ENCODE measurements around the gene NANOGP8.

NANOGP8 gene

GRCh38 chr15:35095941-35096340, 10.8 kb upstream of the NANOGP8 start:
- no peak overlapping the region for H3K4me3 ChIP-seq (IDR thresholded peaks at IDR 0.05; ENCODE audit: insufficient read depth, low read depth, low read length)
- no peak overlapping the region for H3K4me2 ChIP-seq
- H3K79me2 ChIP-seq (ENCODE audit: insufficient read depth, low read depth) = no peaks in the 10 kb centered on the region
- H3K36me3 ChIP-seq (ENCODE audit: insufficient read depth) = no peaks in the 10 kb centered on the region
- H3K9ac ChIP-seq = no peak overlapping the region
- H3K27ac ChIP-seq = no peak overlapping the region
- H3K4me1 ChIP-seq (ENCODE audit: low read depth, poor library complexity, severe bottlenecking) = no peaks in the 10 kb centered on the region
- no peak overlapping the region for H2AFZ ChIP-seq (ENCODE audit: low read depth)
- no peak for TF ChIP-seq CTCF (conservative IDR thresholded peaks at IDR 0.05; ENCODE audit: low read depth, low read length)
- no peaks in the 10 kb centered on the region for H4K20me1 ChIP-seq (ENCODE audit: insufficient read depth)
- no peaks in the 10 kb centered on the region for H3K27me3 ChIP-seq (ENCODE audit: insufficient read depth, low read depth)

- no peak overlapping the region for H3K4me2 ChIP-seq
- TF ChIP-seq CTCF (conservative IDR thresholded peaks at IDR 0.05; ENCODE audit: low read depth, low read length) = no peak
- no peaks in the 10 kb centered on the region for H3K79me2 ChIP-seq (ENCODE audit: insufficient read depth, low read depth)
- H3K4me3 ChIP-seq (IDR thresholded peaks at IDR 0.05; ENCODE audit: insufficient read depth, low read depth, low read length) = no peak overlapping the region
- H3K27ac ChIP-seq = no peak overlapping the region
- no peaks in the 10 kb centered on the region for H3K36me3 ChIP-seq (ENCODE audit: insufficient read depth)
- H3K9ac ChIP-seq = no peak overlapping the region
- no peaks in the 10 kb centered on the region for H3K4me1 ChIP-seq (ENCODE audit: low read depth, poor library complexity, severe bottlenecking)
- H2AFZ ChIP-seq (ENCODE audit: low read depth) = no peak overlapping the region
- H3K27me3 ChIP-seq (ENCODE audit: insufficient read depth, low read depth) = no peaks in the 10 kb centered on the region
- H4K20me1 ChIP-seq (ENCODE audit: insufficient read depth) = no peaks in the 10 kb centered on the region
Measured at GRCh38 chr15:35092846-35093245, 7.8 kb upstream of the NANOGP8 start.

GRCh38 chr15:35092311-35092710, 7.2 kb upstream of the NANOGP8 start:
- Histone ChIP-seq H2AFZ (ENCODE audit: low read depth) (no peak overlapping the region), H3K79me2 (ENCODE audit: insufficient read depth, low read depth) (no peaks in the 10 kb centered on the region), H3K9ac (no peak overlapping the region), H4K20me1 (ENCODE audit: insufficient read depth) (no peaks in the 10 kb centered on the region), H3K4me3 (IDR thresholded peaks at IDR 0.05; ENCODE audit: insufficient read depth, low read depth, low read length) (no peak overlapping the region), H3K4me1 (ENCODE audit: low read depth, poor library complexity, severe bottlenecking) (no peaks in the 10 kb centered on the region), H3K27me3 (ENCODE audit: insufficient read depth, low read depth) (no peaks in the 10 kb centered on the region), H3K27ac (no peak overlapping the region), H3K36me3 (ENCODE audit: insufficient read depth) (no peaks in the 10 kb centered on the region), H3K4me2 (no peak overlapping the region)
- no peak for TF ChIP-seq CTCF (conservative IDR thresholded peaks at IDR 0.05; ENCODE audit: low read depth, low read length)

- no peak overlapping the region for H3K4me2 ChIP-seq
- H3K4me3 ChIP-seq (IDR thresholded peaks at IDR 0.05; ENCODE audit: insufficient read depth, low read depth, low read length) = no peak overlapping the region
- H3K4me1 ChIP-seq (ENCODE audit: low read depth, poor library complexity, severe bottlenecking) = no peaks in the 10 kb centered on the region
- no peak overlapping the region for H3K27ac ChIP-seq
- H4K20me1 ChIP-seq (ENCODE audit: insufficient read depth) = no peaks in the 10 kb centered on the region
- H3K27me3 ChIP-seq (ENCODE audit: insufficient read depth, low read depth) = no peaks in the 10 kb centered on the region
- no peaks in the 10 kb centered on the region for H3K36me3 ChIP-seq (ENCODE audit: insufficient read depth)
- no peak overlapping the region for H2AFZ ChIP-seq (ENCODE audit: low read depth)
- H3K9ac ChIP-seq = no peak overlapping the region
- TF ChIP-seq CTCF (conservative IDR thresholded peaks at IDR 0.05; ENCODE audit: low read depth, low read length) = no peak
- H3K79me2 ChIP-seq (ENCODE audit: insufficient read depth, low read depth) = no peaks in the 10 kb centered on the region
Measured at GRCh38 chr15:35090104-35090807, 5.2 kb upstream of the NANOGP8 start.
